GM19239 (cell line): ENCODE results near the gene PRKCE.

ENCODE experiments used
- DNase-seq: peaks from one replicate; pipeline ENCODE4 v3.0.0; 2011; ENCODE audit warnings: low spot score; ENCODE audit not compliant: insufficient read length
- FAIRE-seq: peaks from 2 replicates; lab custom pipeline; 2011; peaks lifted over from hg19 to GRCh38; lab: Jason Lieb, UNC

Gene PRKCE

GRCh38 chr2:45823723-45824206 is 172.3 kb downstream of the PRKCE start:
- FAIRE-seq (no peak), DNase-seq (no peak)

- DNase-seq = no peak
These were observed 173.7 kb downstream of the PRKCE start for GRCh38 chr2:45825001-45825651.

GRCh38 chr2:45826460-45826859 is 175.0 kb downstream of the PRKCE start:
- FAIRE-seq = no peak
- DNase-seq = no peak

More at GRCh38 chr2:45825001-45825651, 173.7 kb downstream of the PRKCE start:
- no peak for FAIRE-seq

- no peak for FAIRE-seq
- DNase-seq = no peak
These were observed 175.6 kb downstream of the PRKCE start for GRCh38 chr2:45826884-45827635.

- no peak for DNase-seq
- no peak for FAIRE-seq
These were observed 178.8 kb downstream of the PRKCE start for GRCh38 chr2:45830322-45830721.

GRCh38 chr2:45833301-45833967 is 182.0 kb downstream of the PRKCE start:
- FAIRE-seq = no peak

GRCh38 chr2:45833968-45834344 is 182.5 kb downstream of the PRKCE start:
- DNase-seq (no peak), FAIRE-seq (peak; percentile 95)

More at GRCh38 chr2:45833301-45833967, 182.0 kb downstream of the PRKCE start:
- DNase-seq = no peak

- FAIRE-seq (peak; percentile 59), DNase-seq (no peak)
These were observed 182.9 kb downstream of the PRKCE start for GRCh38 chr2:45834372-45834771.

- no peak for DNase-seq
- FAIRE-seq = no peak
These were observed 183.4 kb downstream of the PRKCE start for GRCh38 chr2:45834858-45835257.

GRCh38 chr2:45836316-45836715 is 184.8 kb downstream of the PRKCE start:
- DNase-seq (no peak), FAIRE-seq (peak; percentile 64)

- no peak for DNase-seq
- FAIRE-seq = peak; percentile 95
These were observed 185.3 kb downstream of the PRKCE start for GRCh38 chr2:45836740-45837139.

GRCh38 chr2:45837812-45838341 is 186.4 kb downstream of the PRKCE start:
- DNase-seq (no peak), FAIRE-seq (peak; percentile 48)

GRCh38 chr2:45839508-45840251 is 188.2 kb downstream of the PRKCE start:
- FAIRE-seq (peak; percentile 35), DNase-seq (no peak)

GRCh38 chr2:45840481-45840880 is 189.0 kb downstream of the PRKCE start:
- peak; percentile 89 for FAIRE-seq
- DNase-seq = no peak

- peak; percentile 64 for FAIRE-seq
These were observed 190.4 kb downstream of the PRKCE start for GRCh38 chr2:45841752-45842407.

GRCh38 chr2:45843136-45843535 is 191.7 kb downstream of the PRKCE start:
- FAIRE-seq = peak; percentile 88

More at GRCh38 chr2:45841752-45842407, 190.4 kb downstream of the PRKCE start:
- no peak for DNase-seq

GRCh38 chr2:45844796-45845457 is 193.5 kb downstream of the PRKCE start:
- no peak for DNase-seq
- peak; percentile 26 for FAIRE-seq

More at GRCh38 chr2:45843136-45843535, 191.7 kb downstream of the PRKCE start:
- DNase-seq = no peak

GRCh38 chr2:45845566-45845965 is 194.1 kb downstream of the PRKCE start:
- DNase-seq = no peak
- no peak for FAIRE-seq
